Chondrocyte (in vitro differentiated cells): ENCODE results near the gene EPHA4. TPM values are rescaled to one million over a fixed set of nuclear protein-coding genes. Genes with fewer than 3 reads are reported as not detected.

ENCODE experiments used
- DNase-seq: peaks from one replicate; pipeline ENCODE4 v3.0.0; 2021; ENCODE audit warnings: mixed read lengths, low spot score
- H3K27ac Mint-ChIP-seq: one replicate; pipeline ENCODE4 v1.8.0; 2021; ENCODE audit warnings: mild to moderate bottlenecking, moderate library complexity, mixed read lengths; ENCODE audit not compliant: unreplicated experiment
- H3K27me3 Mint-ChIP-seq: 2 replicates; pipeline ENCODE4 v1.8.0; 2021; ENCODE audit warnings: low read depth, mixed read lengths
- H3K36me3 Mint-ChIP-seq: 2 replicates; pipeline ENCODE4 v1.8.0; 2021; ENCODE audit warnings: low read depth, mixed read lengths
- H3K4me1 Mint-ChIP-seq: 2 replicates; pipeline ENCODE4 v1.8.0; 2021; ENCODE audit warnings: low read depth, mild to moderate bottlenecking, mixed read lengths
- H3K4me3 Mint-ChIP-seq: one replicate; pipeline ENCODE4 v1.8.0; 2021; ENCODE audit warnings: mild to moderate bottlenecking, moderate library complexity, mixed read lengths; ENCODE audit not compliant: unreplicated experiment
- H3K9me3 Mint-ChIP-seq: 2 replicates; pipeline ENCODE4 v1.8.0; 2021; ENCODE audit warnings: low read depth, mixed read lengths
- CTCF ChIP-seq: fragments of 200-600 bp; sonication (generic); IDR thresholded peaks from 2 replicates; pipeline ENCODE4 v1.5.0; 2021; ENCODE audit warnings: antibody characterized with exemption, mild to moderate bottlenecking, moderate library complexity
- total RNA-seq: library from RNA; stranded (reverse); gene quantifications from 3 replicates; pipeline ENCODE4 v1.2.1, GENCODE V29; 2021

Gene EPHA4
- total RNA-seq, 1 donor from 2014 or later = 3.9 TPM

GRCh38 chr2:221506469-221506868, 65.6 kb downstream of the EPHA4 start:
- H3K36me3 Mint-ChIP-seq = no peaks in the 10 kb centered on the region
- no peak overlapping the region for H3K27ac Mint-ChIP-seq
- H3K27me3 Mint-ChIP-seq = no peaks in the 10 kb centered on the region
- H3K9me3 Mint-ChIP-seq = no peaks in the 10 kb centered on the region
- no peak for TF ChIP-seq CTCF
- H3K4me3 Mint-ChIP-seq = no peak overlapping the region
- no peak for DNase-seq
- peaks cover 14% of the 10 kb centered on the region for H3K4me1 Mint-ChIP-seq

DNA sequence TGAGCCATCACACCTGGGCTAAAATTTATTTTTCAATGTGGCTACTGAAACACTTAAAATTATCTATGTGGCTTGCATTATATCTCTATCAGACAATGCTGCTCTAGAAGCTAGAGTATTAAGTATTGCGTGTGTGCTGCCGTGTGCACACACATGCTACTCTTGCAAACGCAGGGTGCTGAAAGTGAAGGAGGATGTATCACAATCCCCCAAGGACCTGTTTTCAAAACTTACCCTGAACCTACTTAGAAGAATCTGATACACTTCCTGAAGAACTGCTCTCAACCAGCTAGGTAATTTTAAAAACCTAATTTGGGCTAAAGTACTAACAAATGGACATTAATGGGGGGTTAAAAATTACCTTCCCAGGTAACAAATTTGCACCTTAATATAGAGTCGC, 66.5 kb downstream of the EPHA4 start:
- Mint-ChIP-seq H3K9me3 (no peaks in the 10 kb centered on the region), H3K4me3 (no peak overlapping the region), H3K36me3 (no peaks in the 10 kb centered on the region), H3K27ac (no peak overlapping the region), H3K4me1 (peaks cover 17% of the 10 kb centered on the region), H3K27me3 (no peaks in the 10 kb centered on the region)
- no peak for DNase-seq
- TF ChIP-seq CTCF = no peak

GRCh38 chr2:221504905-221505304, 67.2 kb downstream of the EPHA4 start:
- H3K4me3 Mint-ChIP-seq = no peak overlapping the region
- no peak overlapping the region for H3K27ac Mint-ChIP-seq
- peaks cover 17% of the 10 kb centered on the region for H3K4me1 Mint-ChIP-seq
- DNase-seq = no peak
- H3K36me3 Mint-ChIP-seq = no peaks in the 10 kb centered on the region
- no peaks in the 10 kb centered on the region for H3K27me3 Mint-ChIP-seq
- TF ChIP-seq CTCF = no peak
- H3K9me3 Mint-ChIP-seq = no peaks in the 10 kb centered on the region

DNA sequence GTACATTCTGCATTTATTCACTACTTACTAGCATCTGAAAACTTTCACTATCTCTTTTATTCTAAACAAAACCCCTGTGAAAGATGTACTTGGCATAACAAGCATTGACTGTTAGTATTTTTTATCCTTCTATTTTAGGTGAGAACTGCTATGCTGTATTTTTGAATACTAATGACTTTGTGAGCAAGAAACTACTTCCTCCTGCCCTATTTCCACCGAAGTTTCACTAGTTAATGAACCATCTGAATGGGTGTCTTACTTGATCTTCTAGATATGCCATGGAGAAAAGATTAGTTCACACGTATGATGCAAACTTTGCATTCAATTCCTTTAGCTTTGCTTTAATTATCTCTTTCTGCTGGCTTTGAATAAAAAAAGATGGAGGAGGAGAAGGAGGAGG, 68.1 kb downstream of the EPHA4 start:
- no peak for TF ChIP-seq CTCF
- Mint-ChIP-seq H3K9me3 (no peaks in the 10 kb centered on the region), H3K4me3 (no peak overlapping the region), H3K27ac (no peak overlapping the region), H3K27me3 (no peaks in the 10 kb centered on the region), H3K36me3 (no peaks in the 10 kb centered on the region), H3K4me1 (peaks cover 17% of the 10 kb centered on the region)
- no peak for DNase-seq

GRCh38 chr2:221502270-221503010, 69.7 kb downstream of the EPHA4 start:
- TF ChIP-seq CTCF = no peak
- Mint-ChIP-seq H3K36me3 (no peaks in the 10 kb centered on the region), H3K27ac (no peak overlapping the region), H3K27me3 (no peaks in the 10 kb centered on the region), H3K4me3 (no peak overlapping the region), H3K9me3 (no peaks in the 10 kb centered on the region), H3K4me1 (peaks cover 17% of the 10 kb centered on the region)
- DNase-seq = no peak
